Measurements from ENCODE around the gene MAPK7.

Gene MAPK7

GRCh38 chr17:19361944-19362276 lies 16.4 kb upstream of the MAPK7 start:
- intact Hi-C loops (cut with DNase I), result loop anchor here (5.0 to 10.0 kb wide), 2 partner anchors 145 to 283 kb away; partner anchors contain the start of gene ALDH3A2
- DNase-seq, result no peak

GRCh38 chr17:19362277-19363113 lies 15.8 kb upstream of the MAPK7 start, which contains the start of gene B9D1:
Gene B9D1, minus strand, starts transcription at chr17:19362723. Its CDS starts 154 bp downstream, at chr17:19362569.
- DNase-seq, result peak; percentile 89 to 98 (median 94)
- intact Hi-C loops (cut with DNase I), result loop anchor here (1.0 to 10.0 kb wide), 4 partner anchors 85 to 404 kb away; partner anchors contain the start of gene ALDH3A2

GRCh38 chr17:19363114-19363438 lies 15.2 kb upstream of the MAPK7 start:
- intact Hi-C loops (cut with DNase I), result loop anchor here (1.0 to 10.0 kb wide), 4 partner anchors 84 to 403 kb away; partner anchors contain the start of gene ALDH3A2
- DNase-seq, result no peak

- DNase-seq, result peak in 1 of 10 donors; percentile 69
- intact Hi-C loops (cut with DNase I), result loop anchor here (1.0 to 10.0 kb wide), 4 partner anchors 84 to 403 kb away; partner anchors contain the start of gene ALDH3A2
These were observed 14.8 kb upstream of the MAPK7 start for GRCh38 chr17:19363460-19364035.

GRCh38 chr17:19364699-19365498 lies 13.4 kb upstream of the MAPK7 start:
- intact Hi-C loops (cut with DNase I), result loop anchor here (5.0 to 10.0 kb wide), 2 partner anchors 142 to 280 kb away; partner anchors contain the start of gene ALDH3A2
- peak in 8 of 10 donors; percentile 60 to 95 (median 78) for DNase-seq

GRCh38 chr17:19365499-19365817 lies 12.8 kb upstream of the MAPK7 start:
- DNase-seq, result peak in 1 of 10 donors; percentile 50
- intact Hi-C loops (cut with DNase I), result loop anchor here (10.0 kb wide), 1 partner anchor 279 kb away; the partner anchor contains the start of gene ALDH3A2

GRCh38 chr17:19365833-19366636 lies 12.3 kb upstream of the MAPK7 start:
- DNase-seq, result peak in 1 of 10 donors; percentile 25
- intact Hi-C loops (cut with DNase I), result loop anchor here (10.0 kb wide), 1 partner anchor 279 kb away; the partner anchor contains the start of gene ALDH3A2

- intact Hi-C loops (cut with DNase I), result loop anchor here (10.0 kb wide), 1 partner anchor 278 kb away; the partner anchor contains the start of gene ALDH3A2
- DNase-seq, result peak in 1 of 10 donors; percentile 19
These were observed 11.7 kb upstream of the MAPK7 start for GRCh38 chr17:19366637-19366972.

GRCh38 chr17:19368229-19368628 lies 10.1 kb upstream of the MAPK7 start:
- intact Hi-C loops (cut with DNase I), result loop anchor here (10.0 kb wide), 1 partner anchor 277 kb away; the partner anchor contains the start of gene ALDH3A2
- no peak for DNase-seq

- intact Hi-C loops (cut with DNase I), result loop anchor here (10.0 kb wide), 1 partner anchor 276 kb away; the partner anchor contains the start of gene ALDH3A2
- DNase-seq, result no peak
These were observed 9.1 kb upstream of the MAPK7 start for GRCh38 chr17:19369107-19369778.

GRCh38 chr17:19369846-19370492 lies 8.3 kb upstream of the MAPK7 start:
- intact Hi-C loops (cut with DNase I), result loop anchor here (10.0 kb wide), 1 partner anchor 275 kb away; the partner anchor contains the start of gene ALDH3A2
- no peak for DNase-seq

GRCh38 chr17:19370493-19370960 lies 7.8 kb upstream of the MAPK7 start:
- DNase-seq, result no peak
- intact Hi-C loops (cut with DNase I), result no loop called here

GRCh38 chr17:19371259-19372010 lies 6.9 kb upstream of the MAPK7 start:
- intact Hi-C loops (cut with DNase I), result no loop called here
- no peak for DNase-seq

GRCh38 chr17:19372011-19372370 lies 6.3 kb upstream of the MAPK7 start:
- intact Hi-C loops (cut with DNase I), result no loop called here
- DNase-seq, result no peak

GRCh38 chr17:19372439-19372838 lies 5.9 kb upstream of the MAPK7 start:
- intact Hi-C loops (cut with DNase I), result no loop called here
- no peak for DNase-seq

- no peak for DNase-seq
These were observed 5.3 kb upstream of the MAPK7 start for GRCh38 chr17:19372866-19373504.

GRCh38 chr17:19374136-19374535 lies 4.2 kb upstream of the MAPK7 start:
- intact Hi-C loops (cut with DNase I), result no loop called here
- DNase-seq, result no peak

More at GRCh38 chr17:19372866-19373504, 5.3 kb upstream of the MAPK7 start:
- intact Hi-C loops (cut with DNase I), result no loop called here
